ENCODE measurements around the gene LRRN2. TPM values are rescaled to one million over a fixed set of nuclear protein-coding genes. Genes with fewer than 3 reads are reported as not detected.

The LRRN2 gene
- total and polyA plus RNA-seq, 9 of the 15 experiments (the other 6 are each of a cell fraction or from before 2014, with no cell fraction given), result 0.05 TPM; not detected in 8

- TF ChIP-seq STAT6 (CRISPR knock-in tag; IDR thresholded peaks at IDR 0.05) (no peak), E2F3 (CRISPR knock-in tag; IDR thresholded peaks at IDR 0.05) (no peak), ARID4B (CRISPR knock-in tag; IDR thresholded peaks at IDR 0.05) (no peak), PTTG1 (tag; IDR thresholded peaks at IDR 0.05; ENCODE audit: low read depth) (no peak), TBL1XR1 (IDR thresholded peaks at IDR 0.05; ENCODE audit: low read length in 2 of 2) (peak in 1 of 2 experiments; percentile 57; a peak in 1 of 4 replicates), MTA3 (IDR thresholded peaks at IDR 0.05; ENCODE audit: borderline replicate concordance) (0 out of 2 replicates have a peak, but pooled peaks have one; percentile 26), DPF2 (IDR thresholded peaks at IDR 0.05) (peak; percentile 87), ATF6 (CRISPR knock-in tag; IDR thresholded peaks at IDR 0.05) (no peak), KLF10 (CRISPR knock-in tag; IDR thresholded peaks at IDR 0.05) (no peak)
- TF ChIP-seq, protein P1, sequence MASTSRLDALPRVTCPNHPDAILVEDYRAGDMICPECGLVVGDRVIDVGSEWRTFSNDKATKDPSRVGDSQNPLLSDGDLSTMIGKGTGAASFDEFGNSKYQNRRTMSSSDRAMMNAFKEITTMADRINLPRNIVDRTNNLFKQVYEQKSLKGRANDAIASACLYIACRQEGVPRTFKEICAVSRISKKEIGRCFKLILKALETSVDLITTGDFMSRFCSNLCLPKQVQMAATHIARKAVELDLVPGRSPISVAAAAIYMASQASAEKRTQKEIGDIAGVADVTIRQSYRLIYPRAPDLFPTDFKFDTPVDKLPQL (IDR thresholded peaks at IDR 0.05; ENCODE audit: extremely low read depth, insufficient read length), result no peak
- TF ChIP-seq, protein P2, sequence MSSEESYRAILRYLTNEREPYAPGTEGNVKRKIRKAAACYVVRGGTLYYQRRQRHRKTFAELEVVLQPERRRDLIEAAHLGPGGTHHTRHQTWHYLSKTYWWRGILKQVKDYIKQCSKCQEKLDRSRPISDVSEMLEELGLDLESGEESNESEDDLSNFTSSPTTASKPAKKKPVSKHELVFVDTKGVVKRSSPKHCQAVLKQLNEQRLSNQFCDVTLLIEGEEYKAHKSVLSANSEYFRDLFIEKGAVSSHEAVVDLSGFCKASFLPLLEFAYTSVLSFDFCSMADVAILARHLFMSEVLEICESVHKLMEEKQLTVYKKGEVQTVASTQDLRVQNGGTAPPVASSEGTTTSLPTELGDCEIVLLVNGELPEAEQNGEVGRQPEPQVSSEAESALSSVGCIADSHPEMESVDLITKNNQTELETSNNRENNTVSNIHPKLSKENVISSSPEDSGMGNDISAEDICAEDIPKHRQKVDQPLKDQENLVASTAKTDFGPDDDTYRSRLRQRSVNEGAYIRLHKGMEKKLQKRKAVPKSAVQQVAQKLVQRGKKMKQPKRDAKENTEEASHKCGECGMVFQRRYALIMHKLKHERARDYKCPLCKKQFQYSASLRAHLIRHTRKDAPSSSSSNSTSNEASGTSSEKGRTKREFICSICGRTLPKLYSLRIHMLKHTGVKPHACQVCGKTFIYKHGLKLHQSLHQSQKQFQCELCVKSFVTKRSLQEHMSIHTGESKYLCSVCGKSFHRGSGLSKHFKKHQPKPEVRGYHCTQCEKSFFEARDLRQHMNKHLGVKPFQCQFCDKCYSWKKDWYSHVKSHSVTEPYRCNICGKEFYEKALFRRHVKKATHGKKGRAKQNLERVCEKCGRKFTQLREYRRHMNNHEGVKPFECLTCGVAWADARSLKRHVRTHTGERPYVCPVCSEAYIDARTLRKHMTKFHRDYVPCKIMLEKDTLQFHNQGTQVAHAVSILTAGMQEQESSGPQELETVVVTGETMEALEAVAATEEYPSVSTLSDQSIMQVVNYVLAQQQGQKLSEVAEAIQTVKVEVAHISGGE (CRISPR knock-in tag; IDR thresholded peaks at IDR 0.05), result no peak
Measured at GRCh38 chr1:204623365-204623893, 62.1 kb downstream of the LRRN2 start (continued).

Measured in K562 (cell line).